Adipocyte (in vitro differentiated cells): ENCODE results near the gene MAP2K5.

ENCODE experiments used
- DNase-seq: peaks from one replicate; pipeline ENCODE4 v3.0.0-alpha.2; 2015; ENCODE audit warnings: low read depth
- H3K27me3 ChIP-seq: replicated peaks from 2 replicates; pipeline ENCODE4 v1.7.0; 2013; ENCODE audit warnings: mild to moderate bottlenecking, low read length, moderate library complexity; ENCODE audit not compliant: control insufficient read depth, insufficient read depth
- H3K36me3 ChIP-seq: 2 replicates; pipeline ENCODE4 v1.7.0; 2013; ENCODE audit warnings: low read length, mild to moderate bottlenecking, moderate library complexity; ENCODE audit not compliant: control insufficient read depth, insufficient read depth, severe bottlenecking
- H3K4me1 ChIP-seq: 2 replicates; pipeline ENCODE4 v1.7.0; 2013; ENCODE audit warnings: mild to moderate bottlenecking, low read length, moderate library complexity; ENCODE audit not compliant: control insufficient read depth, insufficient read depth
- H3K4me3 ChIP-seq: 2 replicates; pipeline ENCODE4 v1.7.0; 2013; ENCODE audit warnings: mild to moderate bottlenecking, low read length, moderate library complexity
- H3K9ac ChIP-seq: 2 replicates; pipeline ENCODE4 v1.7.0; 2013; ENCODE audit warnings: mild to moderate bottlenecking, low read length, moderate library complexity
- H3K9me3 ChIP-seq: 2 replicates; pipeline ENCODE4 v1.7.0; 2013; ENCODE audit warnings: mild to moderate bottlenecking, low read length, moderate library complexity; ENCODE audit not compliant: control insufficient read depth

Gene MAP2K5

GRCh38 chr15:67745073-67746006 lies 202.8 kb downstream of the MAP2K5 start:
- Histone ChIP-seq H3K4me3 (peak overlapping the region; percentile 33), H3K9me3 (no peaks in the 10 kb centered on the region), H3K36me3 (no peaks in the 10 kb centered on the region), H3K9ac (no peak overlapping the region), H3K27me3 (no peaks in the 10 kb centered on the region), H3K4me1 (peaks cover 31% of the 10 kb centered on the region)
- peak; percentile 86 for DNase-seq

GRCh38 chr15:67746022-67746421 lies 203.5 kb downstream of the MAP2K5 start:
- H3K9me3 ChIP-seq: no peaks in the 10 kb centered on the region
- H3K9ac ChIP-seq: peak overlapping the region; percentile 36
- peaks cover 31% of the 10 kb centered on the region for H3K4me1 ChIP-seq
- peak; percentile 86 for DNase-seq
- no peaks in the 10 kb centered on the region for H3K27me3 ChIP-seq
- H3K4me3 ChIP-seq: peak overlapping the region; percentile 53
- H3K36me3 ChIP-seq: no peaks in the 10 kb centered on the region

- DNase-seq: no peak
- peak overlapping the region; percentile 53 for H3K4me3 ChIP-seq
- no peaks in the 10 kb centered on the region for H3K27me3 ChIP-seq
- peaks cover 28% of the 10 kb centered on the region for H3K4me1 ChIP-seq
- H3K9ac ChIP-seq: peak overlapping the region; percentile 36
- H3K9me3 ChIP-seq: no peaks in the 10 kb centered on the region
- no peaks in the 10 kb centered on the region for H3K36me3 ChIP-seq
Observed at GRCh38 chr15:67746450-67746849, 203.9 kb downstream of the MAP2K5 start.

DNA sequence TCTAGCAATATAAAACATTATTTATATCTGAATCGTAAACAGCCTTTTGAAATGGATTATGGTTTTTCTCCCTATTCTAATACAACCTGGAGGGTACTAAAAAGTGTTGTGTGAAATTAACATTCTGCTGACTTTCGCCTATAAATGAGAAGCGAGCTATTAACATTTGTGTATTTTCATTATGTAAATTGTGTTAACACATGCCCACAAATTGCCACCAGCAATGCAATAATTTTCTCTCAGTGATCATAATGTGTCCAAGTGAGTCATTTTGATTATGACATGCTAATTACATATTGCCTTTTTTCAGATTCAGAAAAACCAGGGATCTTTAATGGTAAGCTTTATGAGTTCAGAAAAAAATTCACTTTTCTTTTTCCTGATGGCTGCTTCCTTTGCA lies 205.4 kb downstream of the MAP2K5 start:
- Histone ChIP-seq H3K4me3 (no peak overlapping the region), H3K9me3 (no peaks in the 10 kb centered on the region), H3K9ac (no peak overlapping the region), H3K27me3 (no peaks in the 10 kb centered on the region), H3K4me1 (peaks cover 27% of the 10 kb centered on the region), H3K36me3 (no peaks in the 10 kb centered on the region)
- DNase-seq: no peak

DNA sequence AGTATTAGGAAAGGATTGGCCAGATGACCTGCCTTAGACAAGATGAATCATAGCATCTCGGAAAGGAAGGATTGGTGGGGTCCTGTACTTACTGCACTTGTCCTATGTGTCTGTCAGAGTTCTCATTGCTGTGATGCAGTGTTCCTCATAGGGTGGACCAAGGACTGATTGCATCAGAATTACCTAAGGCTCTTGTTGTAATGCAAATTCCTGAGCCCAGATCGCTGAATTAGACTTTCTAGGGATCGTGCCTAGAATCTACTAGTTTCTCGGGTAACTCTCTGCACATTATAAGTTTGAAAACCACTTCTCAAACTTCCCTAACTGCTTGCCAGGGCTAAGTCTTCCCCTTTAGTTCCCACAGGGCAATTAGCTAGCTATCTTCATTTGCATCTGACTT lies 207.9 kb downstream of the MAP2K5 start:
- no peak overlapping the region for H3K9ac ChIP-seq
- no peak overlapping the region for H3K4me3 ChIP-seq
- H3K27me3 ChIP-seq: no peaks in the 10 kb centered on the region
- H3K36me3 ChIP-seq: no peaks in the 10 kb centered on the region
- peaks cover 17% of the 10 kb centered on the region for H3K4me1 ChIP-seq
- no peaks in the 10 kb centered on the region for H3K9me3 ChIP-seq
- DNase-seq: peak; percentile 19

DNA sequence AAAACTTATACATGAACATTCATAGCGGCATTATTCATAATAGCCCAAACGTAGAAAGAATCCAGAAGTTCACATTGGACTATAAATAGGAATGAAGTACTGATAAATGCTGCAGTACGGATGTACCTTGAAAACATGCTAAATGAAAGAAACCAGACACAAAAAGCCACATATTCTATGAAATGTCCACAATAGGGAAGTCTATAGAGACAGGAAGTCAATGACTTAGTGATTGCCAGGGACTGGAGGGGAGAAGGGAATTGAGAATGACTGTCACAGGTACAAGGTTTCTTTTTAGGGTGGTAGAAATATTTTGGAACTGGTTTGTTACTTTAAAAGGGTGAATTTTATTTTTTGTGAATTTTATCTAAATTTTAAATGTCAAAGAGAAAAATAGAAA lies 211.4 kb downstream of the MAP2K5 start:
- H3K9me3 ChIP-seq: no peaks in the 10 kb centered on the region
- H3K27me3 ChIP-seq: no peaks in the 10 kb centered on the region
- DNase-seq: no peak
- H3K36me3 ChIP-seq: no peaks in the 10 kb centered on the region
- H3K4me3 ChIP-seq: no peak overlapping the region
- no peaks in the 10 kb centered on the region for H3K4me1 ChIP-seq
- H3K9ac ChIP-seq: no peak overlapping the region

DNA sequence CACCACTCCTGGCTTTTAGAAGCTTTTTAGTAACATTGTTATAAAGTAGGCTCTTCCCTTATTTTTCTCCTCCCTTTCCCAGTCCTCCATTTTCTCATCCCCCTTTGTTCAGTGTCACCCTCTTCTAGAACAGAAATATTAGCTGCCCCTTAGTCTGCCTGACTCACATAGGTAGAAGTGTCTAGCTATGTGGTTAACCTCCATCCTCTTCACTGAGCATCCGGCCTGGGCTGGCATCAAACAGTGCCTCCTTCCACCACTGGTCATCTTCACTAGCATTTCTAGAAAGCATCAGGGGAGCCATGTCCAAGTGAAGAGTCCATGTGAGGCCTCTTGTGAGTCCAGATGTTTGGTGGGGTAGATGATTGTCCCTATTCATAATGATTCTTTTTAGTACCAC lies 212.8 kb downstream of the MAP2K5 start:
- Histone ChIP-seq H3K9me3 (no peaks in the 10 kb centered on the region), H3K4me1 (no peaks in the 10 kb centered on the region), H3K9ac (no peak overlapping the region), H3K4me3 (no peak overlapping the region), H3K27me3 (no peaks in the 10 kb centered on the region), H3K36me3 (no peaks in the 10 kb centered on the region)
- DNase-seq: no peak

DNA sequence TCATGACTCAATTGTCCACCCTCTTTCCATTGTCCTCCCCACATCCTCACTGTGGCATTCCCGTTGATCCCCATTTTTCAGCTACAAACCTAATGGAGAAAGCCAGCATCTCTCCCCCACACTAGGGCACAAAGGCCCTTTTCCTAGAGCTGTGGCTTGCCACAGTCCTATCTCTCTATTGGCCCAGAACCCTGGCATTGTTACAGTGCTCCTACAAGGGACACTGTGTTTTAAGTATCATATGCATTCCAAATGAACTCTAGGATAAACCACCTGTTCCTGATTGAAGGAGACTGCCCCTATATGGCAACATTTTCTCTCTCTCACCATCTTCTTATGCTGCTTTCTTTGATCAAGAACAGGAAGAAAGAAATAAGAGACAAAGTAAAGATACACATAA lies 213.4 kb downstream of the MAP2K5 start:
- Histone ChIP-seq H3K9ac (no peak overlapping the region), H3K36me3 (no peaks in the 10 kb centered on the region), H3K4me3 (no peak overlapping the region), H3K27me3 (no peaks in the 10 kb centered on the region), H3K9me3 (no peaks in the 10 kb centered on the region), H3K4me1 (no peaks in the 10 kb centered on the region)
- no peak for DNase-seq

DNA sequence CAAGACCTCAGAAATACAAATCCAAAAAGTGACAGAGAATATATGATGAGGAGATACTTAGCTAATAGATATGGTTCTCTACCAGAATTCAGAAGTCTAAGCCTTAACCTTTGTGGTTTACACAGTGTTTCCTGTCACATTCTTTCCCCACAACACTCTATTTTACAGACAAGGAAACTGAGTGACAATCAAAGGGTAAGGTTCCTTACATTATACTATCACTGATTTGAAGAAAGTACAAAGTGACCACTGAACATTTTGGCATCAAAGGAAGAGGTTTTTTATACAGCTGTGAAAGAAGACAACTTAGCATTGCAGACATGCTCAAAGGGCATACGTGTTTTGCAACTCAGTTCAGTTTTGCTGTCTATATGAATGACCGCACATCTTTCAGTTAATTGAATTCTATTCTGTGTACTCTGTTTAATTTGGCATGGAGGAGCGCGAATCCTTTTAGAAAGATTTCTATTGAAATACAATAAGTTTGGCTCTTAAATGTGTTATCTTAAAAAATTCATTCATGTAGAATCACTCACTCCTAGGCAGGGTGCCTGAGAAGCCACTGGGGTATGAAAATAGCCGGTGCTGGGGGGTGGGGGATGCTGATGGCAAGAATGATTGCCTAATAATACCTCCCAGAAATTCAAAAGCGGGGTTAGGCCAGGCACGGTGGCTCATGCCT lies 216.3 kb downstream of the MAP2K5 start:
- H3K4me1 ChIP-seq: no peaks in the 10 kb centered on the region
- H3K9ac ChIP-seq: no peak overlapping the region
- no peaks in the 10 kb centered on the region for H3K9me3 ChIP-seq
- no peaks in the 10 kb centered on the region for H3K36me3 ChIP-seq
- H3K27me3 ChIP-seq: no peaks in the 10 kb centered on the region
- H3K4me3 ChIP-seq: no peak overlapping the region
- DNase-seq: no peak

DNA sequence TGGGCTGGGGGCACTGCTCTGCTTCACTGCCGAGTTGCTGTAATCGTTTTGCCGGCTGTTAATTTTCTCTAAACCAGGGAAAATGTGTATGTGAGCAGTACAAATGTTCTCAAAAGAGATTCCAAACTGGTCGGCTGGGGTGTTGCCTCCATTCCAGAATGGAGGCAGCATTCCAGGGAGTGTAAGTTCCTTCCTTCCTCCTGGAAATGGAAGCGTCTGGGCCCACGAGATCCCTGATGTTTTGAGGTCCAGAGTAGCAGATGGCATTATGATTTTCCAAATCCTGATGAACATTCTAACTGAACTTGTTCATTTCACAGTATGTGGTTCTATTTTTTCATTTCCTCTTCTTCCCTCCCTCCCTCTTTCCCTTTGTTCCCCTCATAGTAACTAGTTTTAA lies 218.4 kb downstream of the MAP2K5 start:
- H3K27me3 ChIP-seq: no peaks in the 10 kb centered on the region
- peaks cover 2% of the 10 kb centered on the region for H3K36me3 ChIP-seq
- H3K4me1 ChIP-seq: no peaks in the 10 kb centered on the region
- H3K9ac ChIP-seq: no peak overlapping the region
- H3K4me3 ChIP-seq: no peak overlapping the region
- H3K9me3 ChIP-seq: no peaks in the 10 kb centered on the region
- DNase-seq: no peak

DNA sequence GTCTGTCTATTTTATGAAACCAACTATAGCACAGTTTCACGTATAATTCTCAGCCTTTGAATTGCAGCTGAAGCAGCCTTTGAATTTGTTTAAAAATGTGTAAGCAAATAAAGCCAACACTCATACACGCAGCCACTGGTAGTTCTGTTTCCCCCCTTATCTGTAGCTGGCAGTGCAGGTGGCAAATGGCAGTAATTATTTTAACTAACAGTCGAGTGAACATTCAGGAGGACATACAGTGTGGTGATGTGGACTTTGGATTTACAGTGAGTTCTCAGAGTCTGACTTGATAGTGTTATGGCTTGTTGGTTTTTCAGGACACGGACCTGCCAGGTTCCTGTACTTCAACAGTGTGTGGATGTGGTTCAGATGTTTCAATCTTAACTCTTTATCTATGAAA lies 218.8 kb downstream of the MAP2K5 start:
- Histone ChIP-seq H3K9me3 (no peaks in the 10 kb centered on the region), H3K4me3 (no peak overlapping the region), H3K4me1 (no peaks in the 10 kb centered on the region), H3K36me3 (peaks cover 2% of the 10 kb centered on the region), H3K9ac (no peak overlapping the region), H3K27me3 (no peaks in the 10 kb centered on the region)
- no peak for DNase-seq
